Suprapubic skin (tissue), 4 donors: ENCODE data around the gene DNAJC18. TPM values are rescaled to one million over a fixed set of nuclear protein-coding genes. Genes with fewer than 3 reads are reported as not detected.

ENCODE experiments used
- DNase-seq, 2 donors: peaks; one replicate each; pipeline ENCODE4 v3.0.0-alpha.2; 2019; ENCODE audit warnings: low spot score in 2 of 2
- H3K27ac ChIP-seq: fragments of 200-600 bp; sonication (generic); one replicate; pipeline ENCODE4 v1.5.1; 2019
- H3K27me3 ChIP-seq: fragments of 200-600 bp; sonication (generic); one replicate; pipeline ENCODE4 v1.5.1; 2019
- H3K36me3 ChIP-seq: fragments of 200-600 bp; sonication (generic); one replicate; pipeline ENCODE4 v1.5.1; 2019
- H3K4me1 ChIP-seq: fragments of 200-600 bp; sonication (generic); one replicate; pipeline ENCODE4 v1.5.1; 2019
- H3K4me3 ChIP-seq: fragments of 200-600 bp; sonication (generic); one replicate; pipeline ENCODE4 v1.5.1; 2019; ENCODE audit warnings: mild to moderate bottlenecking
- H3K9me3 ChIP-seq: fragments of 200-600 bp; sonication (generic); one replicate; pipeline ENCODE4 v1.5.1; 2019
- CTCF ChIP-seq, 2 donors: fragments of 200-600 bp in 1 of 2; fragments of 450-650 bp in 1 of 2; sonication (generic) in 1 of 2; IDR thresholded peaks; one replicate each; pipeline ENCODE4 v1.5.1; 2016 to 2019; ENCODE audit warnings: antibody characterized with exemption in 2 of 2, mild to moderate bottlenecking in 1 of 2, moderate library complexity in 1 of 2
- EP300 ChIP-seq: sonication (generic); formaldehyde crosslinking; IDR thresholded peaks from one replicate; pipeline ENCODE4 v1.6.1; 2017; ENCODE audit warnings: antibody characterized with exemption
- POLR2A ChIP-seq, 2 donors: fragments of 450-650 bp; IDR thresholded peaks; one replicate each; pipeline ENCODE4 v1.6.1; 2017; ENCODE audit warnings: antibody characterized with exemption in 2 of 2, mild to moderate bottlenecking in 2 of 2, moderate library complexity in 2 of 2
- POLR2AphosphoS5 ChIP-seq, 3 donors: sonication (generic); formaldehyde crosslinking; IDR thresholded peaks; one replicate each; pipeline ENCODE4 v1.6.1; 2017; ENCODE audit warnings: antibody characterized with exemption in 3 of 3
- WGBS: methylation state at CpG from one replicate; pipeline ENCODE4 v1.1.5; 2018; 5-methylcytosine and 5-hydroxymethylcytosine counted together
- total RNA-seq, 4 donors: library from RNA; depleted of rRNA; stranded (reverse); fragments of >200 nt; gene quantifications; one replicate each; pipeline ENCODE4 v1.1.0, GENCODE V29; 2016

DNAJC18 gene
- total RNA-seq, 4 donors from 2014 or later, result 2.2 to 7.2 (median 2.9) TPM

- H3K27me3 ChIP-seq, result no peaks in the 10 kb centered on the region
- no peak for DNase-seq
- TF ChIP-seq POLR2AphosphoS5 (IDR thresholded peaks at IDR 0.05) (no peak), POLR2A (IDR thresholded peaks at IDR 0.05) (no peak), CTCF (IDR thresholded peaks at IDR 0.05) (no peak), EP300 (no peak)
- H3K9me3 ChIP-seq, result no peaks in the 10 kb centered on the region
- peaks cover 12% of the 10 kb centered on the region for H3K4me1 ChIP-seq
- peak overlapping the region; percentile 74 for H3K27ac ChIP-seq
- no peaks in the 10 kb centered on the region for H3K36me3 ChIP-seq
- WGBS, result 75% methylated on average over 8 of the region's 8 CpGs
- H3K4me3 ChIP-seq, result no peak overlapping the region
Observed at GRCh38 chr5:139459451-139459934, 20.2 kb upstream of the DNAJC18 start.

- H3K27me3 ChIP-seq, result no peaks in the 10 kb centered on the region
- TF ChIP-seq CTCF (IDR thresholded peaks at IDR 0.05) (no peak), POLR2AphosphoS5 (IDR thresholded peaks at IDR 0.05) (no peak), EP300 (no peak), POLR2A (IDR thresholded peaks at IDR 0.05) (no peak)
- peaks cover 12% of the 10 kb centered on the region for H3K4me1 ChIP-seq
- peak overlapping the region; percentile 74 for H3K27ac ChIP-seq
- DNase-seq, result no peak
- no peak overlapping the region for H3K4me3 ChIP-seq
- H3K9me3 ChIP-seq, result no peaks in the 10 kb centered on the region
- H3K36me3 ChIP-seq, result no peaks in the 10 kb centered on the region
- 56% methylated on average over 8 of the region's 8 CpGs for WGBS
Observed at GRCh38 chr5:139458580-139459407, 19.5 kb upstream of the DNAJC18 start.

- no peak overlapping the region for H3K4me3 ChIP-seq
- WGBS, result 92% methylated on average over 5 of the region's 5 CpGs
- no peak overlapping the region for H3K27ac ChIP-seq
- TF ChIP-seq POLR2AphosphoS5 (IDR thresholded peaks at IDR 0.05) (no peak), POLR2A (IDR thresholded peaks at IDR 0.05) (no peak), CTCF (IDR thresholded peaks at IDR 0.05) (no peak), EP300 (no peak)
- no peaks in the 10 kb centered on the region for H3K27me3 ChIP-seq
- no peak for DNase-seq
- peaks cover 12% of the 10 kb centered on the region for H3K4me1 ChIP-seq
- H3K36me3 ChIP-seq, result no peaks in the 10 kb centered on the region
- H3K9me3 ChIP-seq, result no peaks in the 10 kb centered on the region
Observed at GRCh38 chr5:139457653-139458306, 18.5 kb upstream of the DNAJC18 start.

GRCh38 chr5:139457241-139457640 is 17.9 kb upstream of the DNAJC18 start:
- Histone ChIP-seq H3K36me3 (no peaks in the 10 kb centered on the region), H3K4me1 (peaks cover 12% of the 10 kb centered on the region), H3K27ac (no peak overlapping the region), H3K9me3 (no peaks in the 10 kb centered on the region), H3K27me3 (no peaks in the 10 kb centered on the region), H3K4me3 (no peak overlapping the region)
- 98% methylated on average over 5 of the region's 5 CpGs for WGBS
- DNase-seq, result no peak
- TF ChIP-seq EP300 (no peak), CTCF (IDR thresholded peaks at IDR 0.05) (no peak), POLR2A (IDR thresholded peaks at IDR 0.05) (no peak), POLR2AphosphoS5 (IDR thresholded peaks at IDR 0.05) (no peak)

- 94% methylated on average over 8 of the region's 12 CpGs for WGBS
- no peak overlapping the region for H3K27ac ChIP-seq
- no peak for TF ChIP-seq EP300
- TF ChIP-seq POLR2A (IDR thresholded peaks at IDR 0.05), result no peak
- no peak for TF ChIP-seq POLR2AphosphoS5 (IDR thresholded peaks at IDR 0.05)
- TF ChIP-seq CTCF (IDR thresholded peaks at IDR 0.05), result no peak
Observed at GRCh38 chr5:139456776-139457175, 17.5 kb upstream of the DNAJC18 start.

More at GRCh38 chr5:139456776-139457175, 17.5 kb upstream of the DNAJC18 start:
- no peak for DNase-seq
- Histone ChIP-seq H3K27me3 (no peaks in the 10 kb centered on the region), H3K4me1 (peaks cover 12% of the 10 kb centered on the region), H3K4me3 (no peak overlapping the region), H3K36me3 (no peaks in the 10 kb centered on the region), H3K9me3 (no peaks in the 10 kb centered on the region)
